Hepatocyte (in vitro differentiated cells): ENCODE results near the gene FBXL2.
"Not testable (repeated sequence)": the region's sequence is repeated elsewhere in the genome, so short reads cannot be mapped to it uniquely, and the experiment has no call there.

Experiments used
- CTCF ChIP-seq: fragments of 200-600 bp; sonication (generic); IDR thresholded peaks from 2 replicates; pipeline ENCODE4 v1.5.1; 2016; ENCODE audit warnings: antibody characterized with exemption, mild to moderate bottlenecking; ENCODE audit not compliant: poor library complexity
- EZH2 ChIP-seq: fragments of 200-600 bp; sonication (generic); IDR thresholded peaks from 2 replicates; pipeline ENCODE4 v1.6.1; 2016; ENCODE audit warnings: antibody characterized with exemption, mild to moderate bottlenecking, borderline replicate concordance

DNA sequence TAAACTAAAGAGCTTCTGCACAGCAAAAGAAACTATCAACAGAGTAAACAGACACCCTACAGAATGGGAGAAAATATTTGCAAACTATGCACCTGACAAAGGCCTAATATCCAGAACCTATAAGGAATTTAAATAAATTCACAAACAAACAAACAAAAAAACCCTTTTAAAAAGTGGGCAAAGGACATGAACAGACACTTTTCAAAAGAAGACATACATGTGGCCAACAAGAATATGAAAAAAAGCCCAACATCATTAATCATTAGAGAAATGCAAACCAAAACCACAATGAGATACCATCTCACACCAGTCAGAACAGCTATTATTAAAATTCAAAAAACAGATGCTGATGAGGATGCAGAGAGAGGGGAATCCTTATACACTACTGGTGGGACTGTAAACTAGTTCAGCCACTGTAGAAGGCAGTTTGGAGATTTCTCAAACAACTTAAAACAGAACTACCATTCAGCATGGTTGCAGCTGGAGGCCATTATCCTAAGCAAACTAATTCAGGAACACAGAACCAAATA lies 61.8 kb downstream of the FBXL2 start:
- TF ChIP-seq CTCF, EZH2: not testable (repeated sequence)
